NCI-H1694 (cell line): Measurements from ENCODE around the gene AFG3L2.

ENCODE experiments used
- DNase-seq: peaks from one replicate; lab custom pipeline; 2025; lab: John Stamatoyannopoulos, UW

Gene AFG3L2

GRCh38 chr18:12302391-12303147 lies 74.5 kb downstream of the AFG3L2 start:
- no peak for DNase-seq

GRCh38 chr18:12301263-12302005 lies 75.6 kb downstream of the AFG3L2 start:
- DNase-seq, result no peak

- no peak for DNase-seq
These were observed 77.2 kb downstream of the AFG3L2 start for GRCh38 chr18:12299862-12300261.

GRCh38 chr18:12296457-12296856 lies 80.6 kb downstream of the AFG3L2 start:
- no peak for DNase-seq

GRCh38 chr18:12296087-12296403 lies 81.0 kb downstream of the AFG3L2 start:
- DNase-seq, result no peak

- no peak for DNase-seq
These were observed 81.5 kb downstream of the AFG3L2 start for GRCh38 chr18:12295389-12296086.

- DNase-seq, result no peak
These were observed 83.2 kb downstream of the AFG3L2 start for GRCh38 chr18:12293831-12294230.

- DNase-seq, result no peak
These were observed 85.3 kb downstream of the AFG3L2 start for GRCh38 chr18:12291690-12292089.

GRCh38 chr18:12291161-12291560 lies 85.9 kb downstream of the AFG3L2 start:
- no peak for DNase-seq

GRCh38 chr18:12290086-12290485 lies 86.9 kb downstream of the AFG3L2 start:
- no peak for DNase-seq

- no peak for DNase-seq
These were observed 88.6 kb downstream of the AFG3L2 start for GRCh38 chr18:12288403-12288755.

- DNase-seq, result no peak
These were observed 89.2 kb downstream of the AFG3L2 start for GRCh38 chr18:12287684-12288402.

- DNase-seq, result no peak
These were observed 89.8 kb downstream of the AFG3L2 start for GRCh38 chr18:12287131-12287681.

- no peak for DNase-seq
These were observed 93.4 kb downstream of the AFG3L2 start for GRCh38 chr18:12283666-12284065.

GRCh38 chr18:12283256-12283655 lies 93.8 kb downstream of the AFG3L2 start:
- no peak for DNase-seq

- no peak for DNase-seq
These were observed 94.5 kb downstream of the AFG3L2 start for GRCh38 chr18:12282442-12283039.

GRCh38 chr18:12281861-12282260 lies 95.2 kb downstream of the AFG3L2 start:
- no peak for DNase-seq

GRCh38 chr18:12279781-12280531 lies 97.1 kb downstream of the AFG3L2 start:
- no peak for DNase-seq
